B cell (primary cell): ENCODE results near the gene FGF8. TPM values are rescaled to one million over a fixed set of nuclear protein-coding genes. Genes with fewer than 3 reads are reported as not detected.

Experiments used
- polyA plus RNA-seq: library from polyadenylated mRNA; depleted of rRNA; stranded (reverse); fragments of >200 nt; gene quantifications from 2 replicates; pipeline ENCODE4 v1.2.3, GENCODE V29; 2012
- total RNA-seq, 2 donors: library from RNA; stranded (reverse); fragments of 120-200 nt in 1 of 2; gene quantifications; 1 replicate in 1 of 2; 2 replicates in 1 of 2; pipeline versions ENCODE4 v1.2.3 to v1.2.4, GENCODE V29; 2013 to 2022

The FGF8 gene
- total and polyA plus RNA-seq, 2 donors (not counting 1 experiment from before 2014, with no cell fraction given): not detected

Other genes starting within 250 kb of the FGF8 start
- gene POLL, start 187.9 kb downstream of the FGF8 start, total RNA-seq: 46.7 TPM in 2 replicates
- 35.2 and 46.0 TPM in 2 replicates for gene POLL, start 187.9 kb downstream of the FGF8 start, polyA plus RNA-seq
- gene DPCD, start 187.8 kb downstream of the FGF8 start, total RNA-seq: 1.6 and 2.2 TPM in 2 replicates
- 0.88 and 2.4 TPM in 2 replicates for gene DPCD, start 187.8 kb downstream of the FGF8 start, polyA plus RNA-seq
- 97.2 and 99.6 TPM in 2 replicates for gene FBXW4, start 80.9 kb downstream of the FGF8 start, total RNA-seq
- 72.9 and 86.2 TPM in 2 replicates for gene FBXW4, start 80.9 kb downstream of the FGF8 start, polyA plus RNA-seq
- 13.4 and 13.5 TPM in 2 replicates for gene NPM3, start 7.3 kb upstream of the FGF8 start, total RNA-seq
- 7.7 and 13.0 TPM in 2 replicates for gene NPM3, start 7.3 kb upstream of the FGF8 start, polyA plus RNA-seq
- gene OGA, start 42.3 kb upstream of the FGF8 start, total RNA-seq: 418 and 442 TPM in 2 replicates
- 128 and 288 TPM in 2 replicates for gene OGA, start 42.3 kb upstream of the FGF8 start, polyA plus RNA-seq
- 3.5 and 7.2 TPM in 2 replicates for gene KCNIP2, start 67.7 kb upstream of the FGF8 start, total RNA-seq
- gene KCNIP2, start 67.7 kb upstream of the FGF8 start, polyA plus RNA-seq: 23.5 and 34.7 TPM in 2 replicates